ENCODE measurements around the gene AKAP8L.
A peak's percentile ranks its signal among the peaks of the same experiment; 100 is the strongest.
"Not testable (repeated sequence)": the region's sequence is repeated elsewhere in the genome, so short reads cannot be mapped to it uniquely, and the experiment has no call there.

The AKAP8L gene

DNA sequence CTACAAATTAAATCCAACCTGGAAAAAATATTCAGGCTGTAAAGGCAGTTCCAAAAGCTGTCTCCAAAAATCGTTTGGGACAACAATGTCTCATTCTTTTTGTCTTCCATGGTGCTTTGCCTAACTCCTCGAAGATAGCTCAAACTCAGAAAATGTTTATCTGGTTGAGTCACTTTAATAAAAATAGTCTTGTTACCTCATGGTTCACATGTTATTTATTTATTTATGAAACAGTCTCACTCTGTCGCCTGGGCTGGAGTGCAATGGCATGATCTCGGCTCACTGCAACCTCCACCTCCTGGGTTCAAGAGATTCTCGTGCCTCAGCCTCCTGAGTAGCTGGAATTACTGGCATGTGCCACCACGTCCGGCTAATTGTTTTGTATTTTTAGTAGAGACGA lies 81.6 kb downstream of the AKAP8L start:
- DNase-seq: no peak

DNA sequence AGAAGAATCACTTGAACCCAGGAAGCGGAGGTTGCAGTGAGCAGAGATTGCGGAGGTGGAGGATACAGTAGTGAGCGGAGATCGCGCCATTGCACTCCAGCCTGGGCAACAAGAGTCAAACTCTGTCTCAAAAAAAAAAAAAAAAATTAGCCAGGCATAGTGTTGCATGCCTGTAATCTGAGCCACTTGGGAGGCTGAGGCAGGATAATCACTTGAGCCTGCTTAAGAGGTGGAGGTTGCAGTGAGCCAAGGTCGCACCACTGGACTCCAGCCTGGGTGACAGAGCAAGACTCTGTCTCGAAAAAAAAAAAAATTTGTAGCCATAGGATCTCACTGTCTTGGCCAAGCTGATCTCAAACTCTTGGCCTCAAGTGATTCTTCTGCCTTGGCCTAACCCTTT lies 82.8 kb downstream of the AKAP8L start:
- not testable (repeated sequence) for DNase-seq

DNA sequence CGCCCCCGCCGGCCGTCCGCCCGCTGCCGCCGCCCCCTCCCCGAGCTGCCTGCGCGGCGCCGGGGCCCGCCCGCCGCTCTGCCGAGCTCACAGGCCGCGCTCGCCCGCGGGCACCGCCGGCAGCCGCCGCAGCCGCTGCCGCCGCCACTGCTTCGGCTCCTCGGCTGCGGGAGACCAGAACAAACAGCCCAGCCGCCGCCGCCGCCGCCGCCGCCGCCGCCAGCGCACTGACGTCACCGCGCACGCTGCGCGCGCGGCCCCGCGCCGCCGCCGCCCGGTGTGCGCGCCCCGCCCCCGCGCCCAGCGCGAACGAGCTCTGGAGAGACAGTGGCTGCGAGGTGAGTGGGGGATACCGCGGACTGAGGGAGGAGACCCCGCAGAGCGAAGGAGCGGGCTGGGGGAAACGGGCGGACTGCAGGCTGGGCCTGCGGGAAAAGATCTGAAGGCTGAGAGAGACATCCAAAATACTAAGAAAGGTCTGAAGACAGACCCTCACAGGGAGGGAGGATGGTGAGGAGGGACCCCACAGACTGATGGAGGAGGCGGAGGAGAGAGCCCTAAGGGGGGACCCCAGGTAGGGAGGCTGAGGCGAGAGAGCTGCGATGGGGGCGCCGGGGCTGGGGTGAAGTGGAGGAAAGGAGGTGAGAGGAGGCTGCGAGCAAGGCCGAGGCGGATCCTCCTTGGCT lies 86.3 kb downstream of the AKAP8L start, which contains the start of gene BRD4:
TSS of gene BRD4 (minus strand) at position 229 of the 686 bp plus-strand sequence. CDS start 59,440 bp downstream, outside the sequence.
- peak; percentile 38 to 58 for DNase-seq

DNA sequence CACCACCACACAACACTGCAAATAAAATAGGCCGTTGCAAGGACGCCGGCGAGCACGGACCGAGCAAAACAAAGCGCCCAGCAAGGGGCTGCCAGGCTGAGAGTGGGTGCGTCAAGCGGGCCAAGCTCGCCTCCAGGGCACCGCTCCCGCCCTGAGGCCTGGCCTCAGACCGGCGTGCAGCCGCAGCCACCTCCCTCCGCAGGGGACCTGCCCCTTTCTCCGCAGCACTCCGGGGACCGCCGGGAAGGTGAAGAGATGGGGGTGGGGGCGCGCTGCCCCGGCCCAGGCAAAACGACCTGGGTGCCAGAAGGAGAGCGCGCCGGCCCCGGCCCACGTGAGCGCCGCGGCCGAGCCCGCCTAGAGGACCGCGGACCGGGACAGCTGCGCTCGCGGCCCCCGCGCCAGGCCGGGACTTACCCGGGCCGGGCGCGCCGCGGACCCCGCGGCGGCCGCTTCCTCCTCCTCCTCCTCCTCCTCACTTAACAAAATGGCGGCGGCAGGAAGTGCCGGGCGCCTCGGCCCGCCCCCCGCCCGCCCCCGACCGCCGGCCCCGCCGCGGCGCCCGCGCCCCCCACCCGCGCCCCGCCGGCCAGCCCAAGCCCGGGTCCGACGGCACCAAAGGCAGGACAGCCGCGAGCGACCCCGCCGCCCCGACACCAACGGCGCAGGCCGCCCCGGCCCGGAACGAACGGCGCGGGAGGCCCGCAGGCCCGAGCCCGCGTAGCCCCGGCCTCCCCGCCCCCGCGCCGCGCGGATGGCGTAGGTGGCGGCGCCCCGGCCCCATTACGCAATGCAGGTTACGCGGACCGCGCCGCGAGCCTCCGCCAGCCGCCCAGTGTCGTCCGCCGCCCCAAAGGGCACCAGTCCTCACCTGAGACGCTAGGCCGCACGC lies 87.1 kb downstream of the AKAP8L start:
- peak; percentile 21 to 23 for DNase-seq

- DNase-seq: no peak
Measured at GRCh38 chr19:15330801-15331418, 87.9 kb downstream of the AKAP8L start.
